SK-N-SH (cell line): ENCODE results near the gene LLGL2. TPM values are rescaled to one million over a fixed set of nuclear protein-coding genes. Genes with fewer than 3 reads are reported as not detected.

Experiments used
- CTCF ChIA-PET: fragments of 300-600, 350-600 bp; formaldehyde crosslinking; extraction: SDS; loops from one replicate; lab custom pipeline; 2021; lab: Yijun Ruan, JAX
- POLR2A ChIA-PET: fragments of 350-600 bp; sonication (Branson Sonifier 250); formaldehyde crosslinking; extraction: SDS; loops from one replicate; lab custom pipeline; 2020; ENCODE audit warnings: antibody characterized with exemption, inconsistent platforms; lab: Yijun Ruan, JAX
- DNase-seq: peaks from one replicate; pipeline ENCODE4 v3.0.0; 2012
- H2AFZ ChIP-seq: fragments of 200-600 bp; sonication (generic); 2 replicates; pipeline ENCODE4 v1.8.1; 2016; ENCODE audit warnings: antibody characterized with exemption, mild to moderate bottlenecking, low read depth
- H3F3A ChIP-seq: fragments of 200-600 bp; sonication (generic); replicated peaks from 2 replicates; pipeline ENCODE3; 2016; ENCODE audit warnings: antibody characterized with exemption, mild to moderate bottlenecking; ENCODE audit not compliant: insufficient read depth
- H3K27ac ChIP-seq, 2 experiments: fragments of 200-500 bp in 1 of 2; fragments of 200-600 bp in 1 of 2; sonication (Bioruptor generic) in 1 of 2; sonication (generic), shearing (Covaris generic) in 1 of 2; 2 replicates each; pipeline versions ENCODE4 v1.5.1 to v1.6.1; 2014 to 2016; ENCODE audit warnings: low read depth in 2 of 2, inconsistent platforms in 1 of 2, low read length in 1 of 2, mild to moderate bottlenecking in 1 of 2, mixed read lengths in 1 of 2
- H3K27me3 ChIP-seq: fragments of 200-600 bp; sonication (generic), shearing (Covaris generic); 2 replicates; pipeline ENCODE4 v1.6.1; 2016; ENCODE audit warnings: mixed run types; ENCODE audit not compliant: insufficient read depth
- H3K36me3 ChIP-seq, 2 experiments: fragments of 200-500 bp in 1 of 2; fragments of 200-600 bp in 1 of 2; sonication (Bioruptor generic) in 1 of 2; sonication (generic) in 1 of 2; replicated peaks in 1 of 2; 2 replicates each; pipeline versions ENCODE3 to v1.5.1; 2014 to 2016; ENCODE audit warnings: low read length in 1 of 2, mild to moderate bottlenecking in 1 of 2; ENCODE audit not compliant: insufficient read depth in 2 of 2, control insufficient read depth in 1 of 2
- H3K4me1 ChIP-seq, 2 experiments: fragments of 200-500 bp in 1 of 2; fragments of 200-600 bp in 1 of 2; sonication (Bioruptor generic) in 1 of 2; sonication (generic), shearing (Covaris generic) in 1 of 2; 2 replicates each; pipeline versions ENCODE4 v1.5.1 to v1.6.1; 2014 to 2016; ENCODE audit warnings: low read depth in 1 of 2, low read length in 1 of 2, mixed run types in 1 of 2; ENCODE audit not compliant: insufficient read depth in 2 of 2, control insufficient read depth in 1 of 2
- H3K4me2 ChIP-seq: fragments of 200-600 bp; sonication (generic), shearing (Covaris generic); 2 replicates; pipeline ENCODE4 v1.6.1; 2017; ENCODE audit warnings: mixed run types
- H3K4me3 ChIP-seq, 2 experiments: fragments of 200-500 bp in 1 of 2; fragments of 200-600 bp in 1 of 2; sonication (Bioruptor generic) in 1 of 2; sonication (generic), shearing (Covaris generic) in 1 of 2; 2 replicates each; pipeline versions ENCODE4 v1.5.1 to v1.8.1; 2014 to 2016; ENCODE audit warnings: low read depth in 2 of 2, inconsistent platforms in 1 of 2, low read length in 1 of 2, mild to moderate bottlenecking in 1 of 2, mixed read lengths in 1 of 2, moderate library complexity in 1 of 2
- H3K79me2 ChIP-seq: fragments of 200-600 bp; sonication (generic); 2 replicates; pipeline ENCODE4 v1.8.1; 2017; ENCODE audit warnings: mild to moderate bottlenecking; ENCODE audit not compliant: insufficient read depth
- H3K9ac ChIP-seq: fragments of 200-600 bp; sonication (generic); 2 replicates; pipeline ENCODE4 v1.6.1; 2017; ENCODE audit warnings: mixed run types
- H3K9me2 ChIP-seq: fragments of 200-600 bp; sonication (generic); 2 replicates; pipeline ENCODE4 v1.6.1; 2017; ENCODE audit warnings: mixed run types
- H3K9me3 ChIP-seq: fragments of 200-600 bp; sonication (generic); 2 replicates; pipeline ENCODE4 v1.6.1; 2017; ENCODE audit warnings: mixed run types, mild to moderate bottlenecking, moderate library complexity
- H4K20me1 ChIP-seq: fragments of 200-600 bp; sonication (generic); 2 replicates; pipeline ENCODE4 v1.6.1; 2017; ENCODE audit warnings: mild to moderate bottlenecking, mixed run types; ENCODE audit not compliant: insufficient read depth
- CHD2 ChIP-seq: fragments of 150-350 bp; IDR thresholded peaks from 2 replicates; pipeline ENCODE4 v1.6.1; 2018; ENCODE audit warnings: low read length; ENCODE audit not compliant: partially characterized antibody
- EZH2phosphoT487 ChIP-seq: fragments of 200-600 bp; sonication (generic); IDR thresholded peaks from 2 replicates; pipeline ENCODE4 v1.6.1; 2017; ENCODE audit warnings: low read depth, mixed run types, mild to moderate bottlenecking, antibody characterized with exemption, moderate library complexity, borderline replicate concordance
- FOSL2 ChIP-seq: IDR thresholded peaks from 2 replicates; pipeline ENCODE4 v1.4.0; 2012; ENCODE audit warnings: low read depth, mild to moderate bottlenecking, moderate library complexity, borderline replicate concordance
- FOXJ3 ChIP-seq: sonication (generic); formaldehyde crosslinking; IDR thresholded peaks from 2 replicates; pipeline ENCODE4 v1.5.1; 2020; ENCODE audit warnings: mild to moderate bottlenecking, missing genetic modification reagents
- JUND ChIP-seq: IDR thresholded peaks from 2 replicates; pipeline ENCODE4 v1.4.0; 2012
- NFIC ChIP-seq: IDR thresholded peaks from 2 replicates; pipeline ENCODE4 v1.4.0; 2012; ENCODE audit warnings: borderline replicate concordance
- NRF1 ChIP-seq: IDR thresholded peaks from 2 replicates; pipeline ENCODE4 v1.6.1; 2012; ENCODE audit warnings: low read depth, mild to moderate bottlenecking, low read length
- RXRA ChIP-seq: IDR thresholded peaks from 2 replicates; pipeline ENCODE4 v1.4.0; 2012; ENCODE audit warnings: low read depth, mild to moderate bottlenecking, borderline replicate concordance
- SIN3A ChIP-seq: IDR thresholded peaks from 2 replicates; pipeline ENCODE4 v1.6.1; 2012; ENCODE audit warnings: low read depth, mild to moderate bottlenecking, low read length, moderate library complexity, borderline replicate concordance
- TAF1 ChIP-seq: IDR thresholded peaks from 2 replicates; pipeline ENCODE4 v1.6.1; 2012; ENCODE audit warnings: low read depth, mild to moderate bottlenecking, low read length, moderate library complexity, borderline replicate concordance
- WGBS: methylation state at CpG from one replicate; pipeline ENCODE4 v1.1.6; 2017; ENCODE audit warnings: low lambda C conversion rate; 5-methylcytosine and 5-hydroxymethylcytosine counted together
- polyA plus RNA-seq, 3 experiments: library from polyadenylated mRNA; depleted of rRNA; stranded (reverse); fragments of >200 nt; gene quantifications; 2 replicates each; pipeline ENCODE4 v1.2.3, GENCODE V29; 2012
- TF ChIP-seq, protein P1 (sequence below): fragments of 150-350 bp; IDR thresholded peaks from 2 replicates; pipeline ENCODE4 v1.6.1; 2017; ENCODE audit warnings: antibody characterized with exemption, low read length, low read depth, borderline replicate concordance
- TF ChIP-seq, protein P2 (sequence below): IDR thresholded peaks from 2 replicates; pipeline ENCODE4 v1.4.0; 2012; ENCODE audit warnings: low read depth, borderline replicate concordance
- TF ChIP-seq, protein P3 (sequence below): fragments of 150-350 bp; IDR thresholded peaks from 2 replicates; pipeline ENCODE4 v1.6.1; 2016; ENCODE audit warnings: mild to moderate bottlenecking, low read depth, low read length
- TF ChIP-seq, protein P4 (sequence below): IDR thresholded peaks from 2 replicates; pipeline ENCODE4 v1.6.1; 2012; ENCODE audit warnings: mild to moderate bottlenecking, low read depth, low read length, moderate library complexity
- TF ChIP-seq, protein P5 (sequence below): IDR thresholded peaks from 2 replicates; pipeline ENCODE4 v1.4.0; 2012; ENCODE audit warnings: low read depth
- TF ChIP-seq, protein P6 (sequence below): IDR thresholded peaks from 2 replicates; pipeline ENCODE4; 2012

LLGL2 gene
- polyA plus RNA-seq, 1 of the 3 experiments (the other 2 are of a cell fraction), result 6.7 TPM

DNA sequence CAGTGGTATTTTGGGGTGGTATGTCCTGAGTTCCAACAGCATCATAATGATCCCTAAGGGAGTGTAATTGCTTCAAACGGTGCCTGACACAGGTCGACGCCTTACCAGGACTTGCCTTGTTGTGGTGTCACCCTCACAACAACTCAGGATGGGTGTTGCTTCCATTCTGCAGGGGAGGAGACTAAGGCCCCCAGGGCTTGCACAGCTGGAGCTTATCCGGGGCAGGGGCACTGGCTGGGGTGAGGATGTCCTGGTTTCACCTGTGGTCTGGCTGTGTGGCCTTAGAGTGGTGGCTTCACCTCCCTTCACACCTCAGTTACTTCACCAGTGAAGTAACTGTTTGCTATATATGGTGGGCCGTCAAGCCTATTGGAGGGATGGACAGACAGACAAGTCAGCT, 23.3 kb downstream of the LLGL2 start:
- no peak for TF ChIP-seq FOSL2
- TF ChIP-seq NRF1, result no peak
- TF ChIP-seq, protein P1, sequence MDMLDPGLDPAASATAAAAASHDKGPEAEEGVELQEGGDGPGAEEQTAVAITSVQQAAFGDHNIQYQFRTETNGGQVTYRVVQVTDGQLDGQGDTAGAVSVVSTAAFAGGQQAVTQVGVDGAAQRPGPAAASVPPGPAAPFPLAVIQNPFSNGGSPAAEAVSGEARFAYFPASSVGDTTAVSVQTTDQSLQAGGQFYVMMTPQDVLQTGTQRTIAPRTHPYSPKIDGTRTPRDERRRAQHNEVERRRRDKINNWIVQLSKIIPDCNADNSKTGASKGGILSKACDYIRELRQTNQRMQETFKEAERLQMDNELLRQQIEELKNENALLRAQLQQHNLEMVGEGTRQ, result no peak
- TF ChIP-seq SIN3A, result no peak
- TF ChIP-seq, protein P2, sequence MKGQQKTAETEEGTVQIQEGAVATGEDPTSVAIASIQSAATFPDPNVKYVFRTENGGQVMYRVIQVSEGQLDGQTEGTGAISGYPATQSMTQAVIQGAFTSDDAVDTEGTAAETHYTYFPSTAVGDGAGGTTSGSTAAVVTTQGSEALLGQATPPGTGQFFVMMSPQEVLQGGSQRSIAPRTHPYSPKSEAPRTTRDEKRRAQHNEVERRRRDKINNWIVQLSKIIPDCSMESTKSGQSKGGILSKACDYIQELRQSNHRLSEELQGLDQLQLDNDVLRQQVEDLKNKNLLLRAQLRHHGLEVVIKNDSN, result no peak
- no peak for TF ChIP-seq TAF1
- no peak for TF ChIP-seq NFIC
- TF ChIP-seq RXRA, result no peak
- TF ChIP-seq, protein P3, sequence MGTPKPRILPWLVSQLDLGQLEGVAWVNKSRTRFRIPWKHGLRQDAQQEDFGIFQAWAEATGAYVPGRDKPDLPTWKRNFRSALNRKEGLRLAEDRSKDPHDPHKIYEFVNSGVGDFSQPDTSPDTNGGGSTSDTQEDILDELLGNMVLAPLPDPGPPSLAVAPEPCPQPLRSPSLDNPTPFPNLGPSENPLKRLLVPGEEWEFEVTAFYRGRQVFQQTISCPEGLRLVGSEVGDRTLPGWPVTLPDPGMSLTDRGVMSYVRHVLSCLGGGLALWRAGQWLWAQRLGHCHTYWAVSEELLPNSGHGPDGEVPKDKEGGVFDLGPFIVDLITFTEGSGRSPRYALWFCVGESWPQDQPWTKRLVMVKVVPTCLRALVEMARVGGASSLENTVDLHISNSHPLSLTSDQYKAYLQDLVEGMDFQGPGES, result no peak
- no peak for TF ChIP-seq JUND
- TF ChIP-seq FOXJ3 (CRISPR knock-in tag), result no peak
- TF ChIP-seq, protein P4, sequence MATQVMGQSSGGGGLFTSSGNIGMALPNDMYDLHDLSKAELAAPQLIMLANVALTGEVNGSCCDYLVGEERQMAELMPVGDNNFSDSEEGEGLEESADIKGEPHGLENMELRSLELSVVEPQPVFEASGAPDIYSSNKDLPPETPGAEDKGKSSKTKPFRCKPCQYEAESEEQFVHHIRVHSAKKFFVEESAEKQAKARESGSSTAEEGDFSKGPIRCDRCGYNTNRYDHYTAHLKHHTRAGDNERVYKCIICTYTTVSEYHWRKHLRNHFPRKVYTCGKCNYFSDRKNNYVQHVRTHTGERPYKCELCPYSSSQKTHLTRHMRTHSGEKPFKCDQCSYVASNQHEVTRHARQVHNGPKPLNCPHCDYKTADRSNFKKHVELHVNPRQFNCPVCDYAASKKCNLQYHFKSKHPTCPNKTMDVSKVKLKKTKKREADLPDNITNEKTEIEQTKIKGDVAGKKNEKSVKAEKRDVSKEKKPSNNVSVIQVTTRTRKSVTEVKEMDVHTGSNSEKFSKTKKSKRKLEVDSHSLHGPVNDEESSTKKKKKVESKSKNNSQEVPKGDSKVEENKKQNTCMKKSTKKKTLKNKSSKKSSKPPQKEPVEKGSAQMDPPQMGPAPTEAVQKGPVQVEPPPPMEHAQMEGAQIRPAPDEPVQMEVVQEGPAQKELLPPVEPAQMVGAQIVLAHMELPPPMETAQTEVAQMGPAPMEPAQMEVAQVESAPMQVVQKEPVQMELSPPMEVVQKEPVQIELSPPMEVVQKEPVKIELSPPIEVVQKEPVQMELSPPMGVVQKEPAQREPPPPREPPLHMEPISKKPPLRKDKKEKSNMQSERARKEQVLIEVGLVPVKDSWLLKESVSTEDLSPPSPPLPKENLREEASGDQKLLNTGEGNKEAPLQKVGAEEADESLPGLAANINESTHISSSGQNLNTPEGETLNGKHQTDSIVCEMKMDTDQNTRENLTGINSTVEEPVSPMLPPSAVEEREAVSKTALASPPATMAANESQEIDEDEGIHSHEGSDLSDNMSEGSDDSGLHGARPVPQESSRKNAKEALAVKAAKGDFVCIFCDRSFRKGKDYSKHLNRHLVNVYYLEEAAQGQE, result no peak
- TF ChIP-seq EZH2phosphoT487, result no peak
- no peak for TF ChIP-seq CHD2
- TF ChIP-seq, protein P5, sequence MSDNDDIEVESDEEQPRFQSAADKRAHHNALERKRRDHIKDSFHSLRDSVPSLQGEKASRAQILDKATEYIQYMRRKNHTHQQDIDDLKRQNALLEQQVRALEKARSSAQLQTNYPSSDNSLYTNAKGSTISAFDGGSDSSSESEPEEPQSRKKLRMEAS, result no peak
- TF ChIP-seq, protein P6, sequence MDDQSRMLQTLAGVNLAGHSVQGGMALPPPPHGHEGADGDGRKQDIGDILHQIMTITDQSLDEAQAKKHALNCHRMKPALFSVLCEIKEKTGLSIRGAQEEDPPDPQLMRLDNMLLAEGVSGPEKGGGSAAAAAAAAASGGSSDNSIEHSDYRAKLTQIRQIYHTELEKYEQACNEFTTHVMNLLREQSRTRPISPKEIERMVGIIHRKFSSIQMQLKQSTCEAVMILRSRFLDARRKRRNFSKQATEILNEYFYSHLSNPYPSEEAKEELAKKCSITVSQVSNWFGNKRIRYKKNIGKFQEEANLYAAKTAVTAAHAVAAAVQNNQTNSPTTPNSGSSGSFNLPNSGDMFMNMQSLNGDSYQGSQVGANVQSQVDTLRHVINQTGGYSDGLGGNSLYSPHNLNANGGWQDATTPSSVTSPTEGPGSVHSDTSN, result no peak
- no peak for DNase-seq
- Histone ChIP-seq H3K4me2 (no peak overlapping the region), H3K27ac (no peak overlapping the region), H3K36me3 (no peaks in the 10 kb centered on the region), H3K79me2 (no peaks in the 10 kb centered on the region), H4K20me1 (no peaks in the 10 kb centered on the region), H3K4me3 (no peak overlapping the region), H2AFZ (no peak overlapping the region), H3K9me2 (no peaks in the 10 kb centered on the region), H3K4me1 (no peaks in the 10 kb centered on the region; a peak in 1 of 4 replicates), H3F3A (no peaks in the 10 kb centered on the region), H3K9me3 (no peaks in the 10 kb centered on the region), H3K27me3 (no peaks in the 10 kb centered on the region), H3K9ac (no peak overlapping the region)
- 74% methylated on average over 5 of the region's 5 CpGs for WGBS
- POLR2A ChIA-PET, result no interaction called here
- CTCF ChIA-PET, result no interaction called here
